GM19193 (cell line): ENCODE data around the gene RERE.

Source experiments
- POLR2A ChIP-seq: IDR thresholded peaks from 4 replicates; pipeline ENCODE4 v1.6.1; 2011; ENCODE audit not compliant: insufficient read depth, insufficient read length; ENCODE audit errors: extremely low read depth

RERE gene

GRCh38 chr1:8428441-8428840 is 389.0 kb downstream of the RERE start:
- TF ChIP-seq POLR2A, result no peak

- no peak for TF ChIP-seq POLR2A
These were observed 389.5 kb downstream of the RERE start for GRCh38 chr1:8427986-8428385.

DNA sequence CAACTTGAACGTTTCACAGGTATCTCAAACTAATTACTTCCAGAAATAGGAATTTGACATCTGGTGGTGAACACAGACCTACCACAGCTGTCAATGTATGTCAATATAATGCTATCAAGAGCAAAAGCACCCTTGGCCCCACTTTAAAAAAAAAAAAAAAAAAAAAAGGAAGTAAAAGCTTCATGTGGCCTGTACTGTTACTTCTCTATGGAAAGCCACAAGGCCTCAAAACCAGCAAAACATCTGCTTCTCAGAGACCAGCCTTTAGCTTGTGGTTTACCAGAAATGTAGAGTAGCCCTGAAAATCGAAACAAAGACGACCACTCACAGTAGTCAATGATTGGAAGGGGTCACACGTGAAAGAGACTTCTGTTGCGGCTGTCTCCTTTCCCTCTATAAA is 389.9 kb downstream of the RERE start:
- TF ChIP-seq POLR2A, result no peak

DNA sequence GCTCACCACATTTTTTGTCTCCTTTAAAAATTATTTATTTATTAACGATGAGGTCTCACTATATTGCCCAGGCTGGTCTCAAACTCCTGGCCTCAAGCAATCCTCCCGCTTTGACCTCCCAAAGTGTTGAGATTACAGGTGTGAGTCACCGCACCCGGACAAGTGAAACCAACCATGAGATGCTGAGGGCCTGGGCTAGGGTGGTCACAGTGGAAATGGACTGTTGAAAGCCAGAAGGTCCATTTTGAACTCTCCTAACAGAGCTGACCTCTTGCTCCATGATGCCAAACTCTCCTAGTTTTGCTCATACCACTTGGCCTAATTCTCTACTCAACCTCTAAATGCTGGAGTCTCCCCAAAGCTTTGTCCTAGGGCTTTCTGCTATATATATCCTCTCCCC is 390.4 kb downstream of the RERE start:
- no peak for TF ChIP-seq POLR2A

DNA sequence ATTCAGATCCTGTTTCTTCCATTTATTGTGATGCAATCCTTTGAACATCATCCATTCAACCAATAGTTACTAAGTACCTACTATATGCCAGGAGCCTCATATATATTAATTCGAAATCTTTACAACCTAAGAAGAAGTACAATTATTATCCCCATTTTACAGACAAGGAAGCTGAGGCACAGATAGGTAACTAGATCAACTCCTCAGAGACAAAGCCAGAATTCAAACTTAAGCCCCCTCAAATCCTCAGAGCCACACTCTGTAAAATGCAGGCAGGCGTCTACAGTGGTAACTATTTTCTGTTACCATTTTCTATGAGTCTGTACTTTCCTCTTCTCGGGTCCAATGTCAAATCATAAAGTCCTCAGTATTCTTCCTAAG is 391.7 kb downstream of the RERE start:
- TF ChIP-seq POLR2A, result no peak

DNA sequence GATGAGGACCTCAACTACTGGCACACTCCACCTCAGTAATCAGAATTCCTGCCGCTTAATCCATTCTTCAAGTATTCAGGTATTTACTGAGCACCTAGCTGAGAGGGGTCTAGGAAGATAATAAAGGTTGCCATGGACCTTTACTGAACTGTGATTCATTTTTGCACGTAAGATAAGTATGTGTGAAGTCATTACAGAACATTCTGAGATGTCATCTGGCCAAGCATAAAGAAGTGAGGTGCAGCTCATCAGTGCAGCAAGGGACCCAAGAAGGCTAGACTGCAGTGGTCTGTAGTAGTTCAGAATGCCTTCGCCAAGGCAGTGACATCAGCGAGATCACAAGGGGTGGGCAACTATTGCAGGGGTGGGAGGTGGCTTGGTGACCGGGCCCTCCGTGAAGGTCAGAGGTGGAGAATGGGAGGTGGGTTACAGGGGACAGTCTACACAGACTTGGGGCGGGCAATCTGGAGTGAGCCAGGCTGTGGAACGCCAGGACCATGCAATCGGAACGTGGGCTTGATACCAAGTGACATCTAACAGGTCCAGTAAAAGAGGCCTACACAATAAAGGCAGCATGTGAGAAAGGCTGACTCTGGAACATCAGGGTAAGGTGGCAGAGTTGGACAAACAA is 392.2 kb downstream of the RERE start:
- no peak for TF ChIP-seq POLR2A

GRCh38 chr1:8424539-8425116 is 392.8 kb downstream of the RERE start:
- no peak for TF ChIP-seq POLR2A

DNA sequence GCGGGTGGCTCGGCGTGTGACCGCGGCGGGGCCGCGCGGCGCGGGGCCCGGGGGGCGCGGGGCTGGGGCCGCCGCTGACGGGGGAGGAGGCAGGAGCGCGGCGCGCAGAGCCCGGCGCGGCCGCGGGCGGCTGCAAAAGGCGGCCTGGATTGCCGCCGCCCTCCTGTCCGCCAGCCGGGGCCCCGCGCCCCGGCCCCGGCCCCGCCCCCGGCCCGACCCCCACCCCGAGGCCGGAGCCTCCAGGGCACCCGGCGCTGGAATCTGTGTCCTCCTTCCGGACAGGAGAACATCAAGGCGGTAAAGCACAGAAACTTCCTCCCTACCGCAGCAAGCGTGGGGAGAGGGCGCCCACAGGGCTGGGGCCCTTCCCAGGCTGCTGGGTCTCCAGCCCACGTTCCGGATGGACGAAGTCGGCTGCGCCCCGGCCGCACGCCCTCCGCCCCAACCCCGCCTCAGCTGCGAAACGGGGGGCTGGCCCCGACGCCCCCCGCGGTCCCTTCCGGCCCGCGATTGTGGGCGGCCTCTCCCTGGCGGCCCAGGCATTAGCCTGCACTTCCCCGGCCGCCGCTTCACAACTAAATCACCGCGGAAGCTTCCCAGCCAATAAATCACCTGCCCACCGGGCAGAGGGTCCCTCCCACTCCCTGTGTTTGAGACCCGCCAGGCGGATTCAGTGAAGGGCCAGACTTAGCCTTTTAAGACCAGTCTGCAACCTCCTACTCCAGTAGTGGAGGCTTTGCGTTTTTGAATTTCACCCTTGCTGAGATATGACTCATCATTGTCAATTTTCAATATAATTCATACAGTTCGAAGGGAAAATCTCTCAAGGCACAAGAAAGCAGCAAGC is 393.5 kb downstream of the RERE start:
- TF ChIP-seq POLR2A, result peak; percentile 58

GRCh38 chr1:8423269-8423691 is 394.2 kb downstream of the RERE start:
- TF ChIP-seq POLR2A, result no peak

- no peak for TF ChIP-seq POLR2A
These were observed 394.8 kb downstream of the RERE start for GRCh38 chr1:8422510-8423268.

GRCh38 chr1:8421721-8422120 is 395.7 kb downstream of the RERE start:
- no peak for TF ChIP-seq POLR2A

- no peak for TF ChIP-seq POLR2A
These were observed 397.1 kb downstream of the RERE start for GRCh38 chr1:8420318-8420717.

DNA sequence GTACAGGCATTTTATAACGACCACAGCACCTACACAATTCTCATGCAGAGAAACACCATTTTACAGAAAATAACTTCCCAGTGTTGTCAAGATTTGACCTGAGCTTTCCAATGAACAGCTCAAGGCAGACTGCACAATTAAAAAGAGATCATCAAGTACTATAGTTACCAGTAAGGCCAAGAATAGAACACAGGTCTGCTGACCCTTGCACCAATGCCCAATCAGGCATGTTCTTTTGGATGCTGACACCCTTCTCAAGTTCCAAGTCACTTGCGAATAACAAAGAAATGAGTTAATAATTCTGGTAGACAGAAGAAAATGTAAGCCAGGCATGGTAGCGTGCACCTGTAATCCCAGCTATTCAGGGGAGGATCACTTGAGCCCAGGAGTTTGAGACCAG is 397.6 kb downstream of the RERE start:
- no peak for TF ChIP-seq POLR2A

GRCh38 chr1:8419172-8419571 is 398.3 kb downstream of the RERE start:
- TF ChIP-seq POLR2A, result no peak

DNA sequence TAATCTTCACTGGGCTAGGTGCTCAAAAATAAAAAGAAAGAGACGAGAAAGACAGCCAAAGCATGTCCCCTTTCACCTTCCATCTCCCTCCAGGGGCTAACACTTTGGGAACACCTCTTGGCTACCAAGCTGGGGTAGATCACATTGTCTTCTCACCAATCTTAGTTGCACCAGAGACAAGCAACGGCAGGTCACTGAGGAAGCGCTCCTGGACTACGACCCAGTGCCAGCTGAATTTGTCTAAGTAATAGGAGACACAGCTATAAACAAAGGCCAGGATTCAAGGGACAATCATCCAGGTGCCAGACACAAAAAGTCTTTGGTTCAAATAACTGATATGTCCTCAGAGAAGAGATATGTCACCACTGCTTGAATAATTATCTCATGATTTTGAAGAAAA is 399.1 kb downstream of the RERE start:
- no peak for TF ChIP-seq POLR2A
